ENCODE measurements around the gene TBC1D1.
A peak's percentile ranks its signal among the peaks of the same experiment; 100 is the strongest.

Gene TBC1D1, protein sequence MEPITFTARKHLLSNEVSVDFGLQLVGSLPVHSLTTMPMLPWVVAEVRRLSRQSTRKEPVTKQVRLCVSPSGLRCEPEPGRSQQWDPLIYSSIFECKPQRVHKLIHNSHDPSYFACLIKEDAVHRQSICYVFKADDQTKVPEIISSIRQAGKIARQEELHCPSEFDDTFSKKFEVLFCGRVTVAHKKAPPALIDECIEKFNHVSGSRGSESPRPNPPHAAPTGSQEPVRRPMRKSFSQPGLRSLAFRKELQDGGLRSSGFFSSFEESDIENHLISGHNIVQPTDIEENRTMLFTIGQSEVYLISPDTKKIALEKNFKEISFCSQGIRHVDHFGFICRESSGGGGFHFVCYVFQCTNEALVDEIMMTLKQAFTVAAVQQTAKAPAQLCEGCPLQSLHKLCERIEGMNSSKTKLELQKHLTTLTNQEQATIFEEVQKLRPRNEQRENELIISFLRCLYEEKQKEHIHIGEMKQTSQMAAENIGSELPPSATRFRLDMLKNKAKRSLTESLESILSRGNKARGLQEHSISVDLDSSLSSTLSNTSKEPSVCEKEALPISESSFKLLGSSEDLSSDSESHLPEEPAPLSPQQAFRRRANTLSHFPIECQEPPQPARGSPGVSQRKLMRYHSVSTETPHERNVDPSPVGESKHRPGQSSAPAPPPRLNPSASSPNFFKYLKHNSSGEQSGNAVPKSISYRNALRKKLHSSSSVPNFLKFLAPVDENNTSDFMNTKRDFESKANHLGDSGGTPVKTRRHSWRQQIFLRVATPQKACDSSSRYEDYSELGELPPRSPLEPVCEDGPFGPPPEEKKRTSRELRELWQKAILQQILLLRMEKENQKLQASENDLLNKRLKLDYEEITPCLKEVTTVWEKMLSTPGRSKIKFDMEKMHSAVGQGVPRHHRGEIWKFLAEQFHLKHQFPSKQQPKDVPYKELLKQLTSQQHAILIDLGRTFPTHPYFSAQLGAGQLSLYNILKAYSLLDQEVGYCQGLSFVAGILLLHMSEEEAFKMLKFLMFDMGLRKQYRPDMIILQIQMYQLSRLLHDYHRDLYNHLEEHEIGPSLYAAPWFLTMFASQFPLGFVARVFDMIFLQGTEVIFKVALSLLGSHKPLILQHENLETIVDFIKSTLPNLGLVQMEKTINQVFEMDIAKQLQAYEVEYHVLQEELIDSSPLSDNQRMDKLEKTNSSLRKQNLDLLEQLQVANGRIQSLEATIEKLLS (N-terminal part only)

GRCh38 chr4:37890801-37891259 is at the start of gene TBC1D1:
TBC1D1 (plus strand) TSS chr4:37891084; CDS start chr4:37902096, 11,012 bp downstream.
- DNase-seq = peak; percentile 56

GRCh38 chr4:37844204-37844603 is 46.7 kb upstream of the TBC1D1 start:
- in situ Hi-C loops (cut with MboI; ENCODE audit: low pct_unique_long_range_greater_than_20kb, low sequenced_read_pairs) = loop anchor here (25.0 kb wide), 1 partner anchor 843 kb away; no protein-coding TSS in a partner anchor
- no peak for DNase-seq

More at GRCh38 chr4:37890801-37891259, at the start of gene TBC1D1:
- in situ Hi-C loops (cut with MboI; ENCODE audit: low pct_unique_long_range_greater_than_20kb, low sequenced_read_pairs) = no loop called here

DNA sequence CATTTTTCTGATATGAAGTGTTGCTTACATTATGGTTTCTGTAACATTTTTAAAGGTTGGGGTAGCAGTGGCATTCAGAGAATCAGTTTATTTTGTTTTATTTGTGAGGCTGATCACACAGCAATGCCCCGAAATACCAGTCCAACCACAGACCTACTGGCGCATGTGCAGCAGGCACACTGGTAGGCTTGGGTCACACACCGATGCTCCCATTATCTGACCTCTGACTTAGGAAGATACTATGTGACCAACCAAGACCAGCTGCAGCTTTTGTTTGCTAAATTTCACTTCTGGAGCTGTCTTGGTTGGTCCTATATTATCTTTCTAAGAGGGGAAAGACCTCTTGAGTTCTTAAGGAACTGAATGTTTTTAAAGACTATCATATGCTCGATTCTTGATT is 45.7 kb upstream of the TBC1D1 start:
- no peak for DNase-seq
- in situ Hi-C loops (cut with MboI; ENCODE audit: low pct_unique_long_range_greater_than_20kb, low sequenced_read_pairs) = loop anchor here (25.0 kb wide), 1 partner anchor 842 kb away; no protein-coding TSS in a partner anchor

GRCh38 chr4:37847311-37847884 is 43.5 kb upstream of the TBC1D1 start:
- in situ Hi-C loops (cut with MboI; ENCODE audit: low pct_unique_long_range_greater_than_20kb, low sequenced_read_pairs) = loop anchor here (25.0 kb wide), 1 partner anchor 840 kb away; no protein-coding TSS in a partner anchor
- no peak for DNase-seq

- no peak for DNase-seq
- in situ Hi-C loops (cut with MboI; ENCODE audit: low pct_unique_long_range_greater_than_20kb, low sequenced_read_pairs) = no loop called here
These were observed 38.5 kb upstream of the TBC1D1 start for GRCh38 chr4:37852376-37852775.

- DNase-seq = no peak
- in situ Hi-C loops (cut with MboI; ENCODE audit: low pct_unique_long_range_greater_than_20kb, low sequenced_read_pairs) = no loop called here
These were observed 32.8 kb upstream of the TBC1D1 start for GRCh38 chr4:37858112-37858511.

DNA sequence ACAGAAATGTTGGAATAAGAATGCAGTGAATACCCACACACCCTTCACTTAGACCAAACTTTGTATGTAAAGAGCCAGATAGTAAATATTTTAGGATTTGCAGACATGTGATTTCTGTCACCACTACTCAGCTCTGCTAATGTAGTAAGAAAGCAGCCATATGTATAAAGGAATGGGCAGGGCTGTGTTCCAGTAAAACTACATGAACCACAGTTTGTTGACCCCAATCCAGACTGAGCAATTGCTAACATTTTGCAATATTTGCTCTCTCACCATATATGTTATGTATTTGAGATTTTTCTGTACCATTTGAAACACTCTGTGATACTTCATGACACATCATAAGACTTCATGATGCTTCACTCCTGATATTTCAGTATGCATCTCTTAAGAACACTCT is 32.0 kb upstream of the TBC1D1 start:
- DNase-seq = no peak
- in situ Hi-C loops (cut with MboI; ENCODE audit: low pct_unique_long_range_greater_than_20kb, low sequenced_read_pairs) = no loop called here

GRCh38 chr4:37860266-37860665 is 30.6 kb upstream of the TBC1D1 start:
- no peak for DNase-seq
- in situ Hi-C loops (cut with MboI; ENCODE audit: low pct_unique_long_range_greater_than_20kb, low sequenced_read_pairs) = no loop called here

DNA sequence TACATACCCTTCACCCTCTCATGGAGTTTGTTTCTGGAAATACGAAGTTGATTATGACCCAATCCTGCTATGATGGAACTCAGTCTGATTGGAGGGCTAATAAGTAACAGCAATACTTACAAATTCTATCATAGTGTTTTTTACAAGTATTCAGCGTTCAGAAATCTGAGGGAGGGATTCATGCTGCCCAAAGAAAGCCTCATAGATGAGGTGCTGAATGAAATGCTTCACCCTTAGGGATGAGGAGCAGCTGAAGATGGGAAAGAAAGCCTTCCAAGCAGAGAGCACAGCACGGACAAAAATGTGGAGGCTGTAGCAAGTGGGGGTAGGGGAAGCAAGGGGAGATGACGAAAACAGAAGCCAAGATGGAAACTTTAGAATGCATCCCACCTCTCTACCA is 27.9 kb upstream of the TBC1D1 start:
- in situ Hi-C loops (cut with MboI; ENCODE audit: low pct_unique_long_range_greater_than_20kb, low sequenced_read_pairs) = no loop called here
- DNase-seq = no peak

DNA sequence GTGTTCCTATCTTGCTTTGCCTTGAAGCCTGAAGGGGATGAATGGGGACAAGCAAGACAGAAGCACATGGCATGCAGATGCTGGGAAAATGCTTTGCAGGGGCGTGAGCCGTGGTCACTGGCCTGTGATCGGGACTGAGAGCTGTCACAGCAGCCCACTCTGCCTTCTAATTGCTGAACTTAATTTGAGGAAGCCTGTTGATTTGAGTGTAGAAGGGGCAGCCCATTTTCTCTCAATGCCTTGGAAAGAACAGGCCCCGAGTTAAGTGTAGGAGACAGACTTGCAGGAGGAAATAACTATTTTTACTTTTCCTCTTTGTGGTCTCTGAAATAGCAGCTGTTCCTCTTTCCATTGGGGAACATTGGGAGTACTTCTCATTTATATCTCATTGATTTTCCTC is 26.1 kb upstream of the TBC1D1 start:
- in situ Hi-C loops (cut with MboI; ENCODE audit: low pct_unique_long_range_greater_than_20kb, low sequenced_read_pairs) = no loop called here
- peak; percentile 90 for DNase-seq

GRCh38 chr4:37865450-37865849 is 25.4 kb upstream of the TBC1D1 start:
- DNase-seq = peak; percentile 34
- in situ Hi-C loops (cut with MboI; ENCODE audit: low pct_unique_long_range_greater_than_20kb, low sequenced_read_pairs) = no loop called here

DNA sequence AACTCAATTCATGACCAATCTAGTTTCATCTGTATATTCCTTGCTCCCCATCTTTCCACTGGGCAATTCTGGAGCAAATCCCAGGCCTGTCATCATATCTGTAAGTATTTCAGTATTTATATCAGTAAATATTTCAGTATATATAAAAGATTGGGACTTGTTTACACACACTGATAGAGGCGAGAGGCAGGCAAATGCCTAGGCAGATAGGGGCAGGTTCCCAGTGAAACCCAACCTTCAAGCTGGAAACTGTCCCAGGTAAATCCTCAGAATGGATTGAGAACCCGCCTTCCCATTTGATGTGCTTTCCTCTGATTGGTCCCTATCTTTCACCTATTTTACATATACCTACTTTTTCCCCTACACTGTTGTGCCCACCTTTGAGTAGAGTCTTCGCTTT is 23.8 kb upstream of the TBC1D1 start:
- no peak for DNase-seq
- in situ Hi-C loops (cut with MboI; ENCODE audit: low pct_unique_long_range_greater_than_20kb, low sequenced_read_pairs) = no loop called here

DNA sequence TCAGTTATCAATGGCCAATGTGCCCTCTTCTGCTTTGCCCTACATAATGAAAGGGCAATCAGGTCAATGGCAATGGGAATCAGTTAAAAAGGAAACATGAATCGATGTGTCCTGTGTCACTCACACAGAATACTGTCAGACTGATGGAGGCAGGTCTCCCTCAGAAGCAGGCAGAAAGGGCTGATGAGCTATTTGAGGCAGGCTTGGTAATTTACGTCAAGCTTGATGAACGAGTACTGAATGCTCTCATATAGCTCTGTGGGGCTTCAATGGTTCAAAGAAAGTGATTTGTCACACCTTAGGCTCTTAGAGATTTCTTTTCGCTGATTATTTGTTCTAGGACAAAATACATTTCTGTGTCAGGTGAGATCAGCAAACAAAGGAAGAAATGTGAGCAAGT is 22.6 kb upstream of the TBC1D1 start:
- DNase-seq = no peak
- in situ Hi-C loops (cut with MboI; ENCODE audit: low pct_unique_long_range_greater_than_20kb, low sequenced_read_pairs) = no loop called here

DNA sequence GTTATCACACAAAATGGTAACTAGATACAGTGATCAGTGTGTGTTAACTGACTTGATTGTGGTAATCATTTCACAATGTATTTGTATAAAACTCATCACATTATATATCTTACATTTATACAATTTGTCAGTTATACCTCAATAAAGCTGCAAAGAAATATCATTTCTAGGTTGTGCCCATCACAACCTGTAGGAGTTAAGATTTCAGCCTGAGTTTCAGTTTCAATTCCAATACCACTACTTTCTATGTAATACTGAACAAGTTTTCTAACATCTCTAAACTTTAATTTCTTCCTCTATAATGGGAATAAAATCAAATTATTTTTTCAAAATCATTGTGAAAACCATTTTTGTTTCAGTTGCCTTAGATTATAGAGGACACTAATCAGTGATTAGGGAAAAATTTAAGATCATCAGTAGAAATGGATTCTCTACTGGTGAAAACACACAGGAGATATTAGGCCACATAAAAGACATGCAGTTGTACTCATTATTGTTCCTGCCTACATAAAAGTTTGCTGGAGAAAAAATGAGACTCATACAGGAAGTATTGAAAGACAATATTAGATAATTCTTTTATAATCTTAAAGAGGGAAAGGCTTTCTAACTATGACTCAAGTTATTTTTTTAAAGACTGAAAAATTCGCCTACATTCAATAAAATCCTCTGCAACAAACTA is 18.4 kb upstream of the TBC1D1 start:
- in situ Hi-C loops (cut with MboI; ENCODE audit: low pct_unique_long_range_greater_than_20kb, low sequenced_read_pairs) = no loop called here
- no peak for DNase-seq

DNA sequence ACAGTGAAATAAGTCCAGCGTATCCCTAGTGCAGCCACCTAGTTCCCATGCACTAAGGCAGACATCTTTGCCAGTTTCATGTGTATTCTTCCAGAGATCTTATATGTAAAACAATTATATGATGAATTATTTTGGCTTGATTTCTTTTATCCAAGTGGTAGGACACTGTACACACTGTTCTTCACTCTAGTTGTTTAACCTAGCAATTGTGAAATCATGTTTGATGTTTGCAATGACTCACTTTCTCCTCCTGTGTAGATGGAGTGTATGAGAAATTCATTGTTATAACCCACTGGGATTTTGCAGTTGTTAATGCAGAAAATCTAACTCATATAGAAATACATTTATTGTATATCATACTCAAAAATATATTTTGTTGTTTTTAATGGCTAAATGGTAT is 17.5 kb upstream of the TBC1D1 start:
- DNase-seq = no peak
- in situ Hi-C loops (cut with MboI; ENCODE audit: low pct_unique_long_range_greater_than_20kb, low sequenced_read_pairs) = no loop called here

- no peak for DNase-seq
- in situ Hi-C loops (cut with MboI; ENCODE audit: low pct_unique_long_range_greater_than_20kb, low sequenced_read_pairs) = no loop called here
These were observed 14.7 kb upstream of the TBC1D1 start for GRCh38 chr4:37876156-37876555.

DNA sequence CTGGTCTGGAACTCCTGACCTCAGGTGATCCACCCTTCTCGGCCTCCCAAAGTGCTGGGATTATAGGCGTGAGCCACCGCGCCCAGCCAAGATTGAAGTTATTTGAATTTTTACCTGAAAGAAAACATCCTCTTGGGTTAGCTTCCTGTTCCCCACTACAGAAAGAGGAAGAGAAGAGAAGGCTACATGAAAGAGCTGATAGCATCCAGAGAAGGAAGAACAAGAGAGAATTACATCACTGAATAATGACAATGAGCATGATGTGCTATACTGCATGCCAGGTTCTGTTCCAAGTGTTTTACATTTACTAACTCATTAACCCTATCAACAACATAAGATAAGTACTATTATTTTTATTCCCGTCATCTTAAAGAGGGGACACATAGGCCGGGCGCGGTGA is 11.5 kb upstream of the TBC1D1 start:
- in situ Hi-C loops (cut with MboI; ENCODE audit: low pct_unique_long_range_greater_than_20kb, low sequenced_read_pairs) = no loop called here
- peak; percentile 50 for DNase-seq

GRCh38 chr4:37881811-37882210 is 9.1 kb upstream of the TBC1D1 start:
- in situ Hi-C loops (cut with MboI; ENCODE audit: low pct_unique_long_range_greater_than_20kb, low sequenced_read_pairs) = no loop called here
- DNase-seq = no peak

Data from KBM-7 (cell line).